ENCODE data around the gene MIOS.

DNA sequence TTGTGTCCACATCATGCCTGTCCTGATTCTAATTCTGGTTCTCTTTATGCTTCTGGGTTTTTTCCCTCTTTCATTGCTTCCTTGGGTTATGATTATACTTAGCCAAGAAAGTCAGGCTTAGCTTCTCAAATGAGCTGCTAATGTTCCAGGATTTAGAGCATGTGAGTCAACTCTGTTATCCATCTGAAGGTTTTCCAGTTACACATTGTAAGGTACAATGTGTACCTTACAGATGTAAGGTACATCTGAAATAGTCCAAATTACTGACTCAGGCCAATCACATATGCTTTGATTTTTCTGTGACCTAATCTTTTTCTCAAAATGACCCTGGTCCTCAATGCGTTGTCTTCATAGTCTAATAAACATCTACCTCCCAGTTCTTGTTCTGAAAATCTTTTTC is 13.3 kb upstream of the MIOS start:
- TF ChIP-seq SUZ12 (IDR thresholded peaks at IDR 0.05; ENCODE audit: extremely low read depth, insufficient read depth, insufficient read length) = no peak
- TF ChIP-seq YY1 (IDR thresholded peaks at IDR 0.05; ENCODE audit: insufficient read depth, insufficient read length) = no peak
- no peak for TF ChIP-seq ZNF274 (IDR thresholded peaks at IDR 0.05; ENCODE audit: low read depth, low read length)

Data from NT2/D1 (cell line).